ENCODE measurements around the gene TRAF4.
A peak's percentile ranks its signal among the peaks of the same experiment; 100 is the strongest.
"Not testable (repeated sequence)": the region's sequence is repeated elsewhere in the genome, so short reads cannot be mapped to it uniquely, and the experiment has no call there.

TRAF4 gene

GRCh38 chr17:28734712-28735241 lies 9.0 kb upstream of the TRAF4 start:
- no peak for DNase-seq

DNA sequence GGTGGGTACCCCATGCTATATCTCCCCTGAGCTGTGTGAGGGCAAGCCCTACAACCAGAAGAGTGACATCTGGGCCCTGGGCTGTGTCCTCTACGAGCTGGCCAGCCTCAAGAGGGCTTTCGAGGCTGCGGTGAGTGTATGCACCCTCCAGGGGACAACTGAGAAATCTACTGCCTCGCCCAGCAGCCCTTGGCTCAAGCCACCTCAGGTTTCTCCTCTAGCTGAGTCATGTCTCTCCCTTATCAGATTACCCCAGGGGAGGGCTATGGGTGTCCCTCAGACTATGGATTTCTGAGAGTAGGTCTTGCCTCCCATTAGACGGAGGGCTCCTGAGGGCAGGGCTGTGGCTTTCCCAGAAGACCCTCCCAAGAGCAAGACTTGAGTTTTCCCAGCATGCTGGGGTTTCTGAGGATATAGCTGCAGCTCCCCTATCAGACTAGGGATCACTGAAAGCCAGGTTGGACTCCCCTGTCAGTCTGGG lies 8.5 kb upstream of the TRAF4 start:
- DNase-seq = no peak

DNA sequence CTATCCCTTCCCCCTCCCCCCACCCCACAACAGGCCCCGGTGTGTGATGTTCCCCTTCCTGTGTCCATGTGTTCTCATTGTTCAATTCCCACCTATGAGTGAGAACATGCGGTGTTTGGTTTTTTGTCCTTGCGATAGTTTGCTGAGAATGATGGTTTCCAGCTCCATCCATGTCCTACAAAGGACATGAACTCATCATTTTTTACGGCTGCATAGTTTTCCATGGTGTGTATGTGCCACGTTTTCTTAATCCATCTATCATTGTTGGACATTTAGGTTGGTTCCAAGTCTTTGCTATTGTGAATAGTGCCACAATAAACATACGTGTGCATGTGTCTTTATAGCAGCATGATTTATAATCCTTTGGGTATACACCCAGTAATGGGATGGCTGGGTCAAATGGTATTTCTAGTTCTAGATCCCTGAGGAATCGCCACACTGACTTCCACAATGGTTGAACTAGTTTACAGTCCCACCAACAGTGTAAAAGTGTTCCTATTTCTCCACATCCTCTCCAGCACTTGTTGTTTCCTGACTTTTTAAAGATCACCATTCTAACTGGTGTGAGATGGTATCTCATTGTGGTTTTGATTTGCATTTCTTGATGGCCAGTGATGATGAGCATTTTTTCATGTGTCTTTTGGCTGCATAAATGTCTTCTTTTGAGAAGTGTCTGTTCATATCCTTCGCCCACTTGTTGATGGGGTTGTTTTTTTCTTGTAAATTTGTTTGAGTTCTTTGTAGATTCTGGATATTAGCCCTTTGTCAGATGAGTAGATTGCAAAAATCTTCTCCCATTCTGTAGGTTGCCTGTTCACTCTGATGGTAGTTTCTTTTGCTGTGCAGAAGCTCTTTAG lies 7.7 kb upstream of the TRAF4 start:
- not testable (repeated sequence) for DNase-seq

- no peak for DNase-seq
These were observed 6.5 kb upstream of the TRAF4 start for GRCh38 chr17:28737316-28737715.

DNA sequence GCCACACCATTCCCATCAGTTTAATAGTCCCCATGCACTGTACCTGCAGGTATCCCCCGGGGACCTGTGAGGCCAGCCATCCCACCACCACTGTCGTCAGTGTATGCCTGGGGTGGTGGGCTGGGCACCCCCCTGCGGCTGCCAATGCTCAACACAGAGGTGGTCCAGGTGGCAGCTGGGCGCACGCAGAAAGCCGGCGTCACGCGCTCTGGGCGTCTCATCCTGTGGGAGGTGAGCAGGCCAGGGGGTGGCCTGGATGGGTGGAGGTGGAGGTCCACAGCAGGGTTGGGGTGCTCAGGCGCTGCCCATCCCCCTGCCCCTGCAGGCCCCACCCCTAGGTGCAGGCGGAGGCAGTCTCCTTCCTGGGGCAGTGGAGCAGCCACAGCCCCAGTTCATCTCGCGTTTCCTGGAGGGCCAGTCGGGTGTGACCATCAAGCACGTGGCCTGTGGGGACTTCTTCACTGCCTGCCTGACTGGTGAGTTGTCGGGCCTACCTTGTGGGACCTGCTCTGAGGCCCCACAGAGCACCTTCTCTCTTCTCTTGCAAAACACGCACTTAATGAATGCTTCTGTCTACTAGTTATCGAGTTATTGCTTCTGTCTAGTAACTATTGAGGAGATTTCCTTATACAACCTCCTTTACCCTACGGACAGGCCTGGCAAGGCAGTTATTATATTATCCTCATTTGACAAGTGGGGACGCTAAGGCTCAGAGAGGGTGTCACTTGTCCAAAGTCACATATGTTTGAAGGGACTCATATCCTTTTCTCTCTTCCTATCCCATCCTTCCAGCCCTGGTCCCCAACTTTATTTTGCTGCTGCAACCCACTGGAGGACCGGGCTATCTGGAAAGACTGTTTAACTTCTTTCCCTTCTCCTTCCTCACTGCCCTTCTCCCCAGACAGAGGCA lies 5.8 kb upstream of the TRAF4 start:
- DNase-seq = peak; percentile 20

GRCh38 chr17:28738680-28739384 lies 5.0 kb upstream of the TRAF4 start:
- DNase-seq = no peak

DNA sequence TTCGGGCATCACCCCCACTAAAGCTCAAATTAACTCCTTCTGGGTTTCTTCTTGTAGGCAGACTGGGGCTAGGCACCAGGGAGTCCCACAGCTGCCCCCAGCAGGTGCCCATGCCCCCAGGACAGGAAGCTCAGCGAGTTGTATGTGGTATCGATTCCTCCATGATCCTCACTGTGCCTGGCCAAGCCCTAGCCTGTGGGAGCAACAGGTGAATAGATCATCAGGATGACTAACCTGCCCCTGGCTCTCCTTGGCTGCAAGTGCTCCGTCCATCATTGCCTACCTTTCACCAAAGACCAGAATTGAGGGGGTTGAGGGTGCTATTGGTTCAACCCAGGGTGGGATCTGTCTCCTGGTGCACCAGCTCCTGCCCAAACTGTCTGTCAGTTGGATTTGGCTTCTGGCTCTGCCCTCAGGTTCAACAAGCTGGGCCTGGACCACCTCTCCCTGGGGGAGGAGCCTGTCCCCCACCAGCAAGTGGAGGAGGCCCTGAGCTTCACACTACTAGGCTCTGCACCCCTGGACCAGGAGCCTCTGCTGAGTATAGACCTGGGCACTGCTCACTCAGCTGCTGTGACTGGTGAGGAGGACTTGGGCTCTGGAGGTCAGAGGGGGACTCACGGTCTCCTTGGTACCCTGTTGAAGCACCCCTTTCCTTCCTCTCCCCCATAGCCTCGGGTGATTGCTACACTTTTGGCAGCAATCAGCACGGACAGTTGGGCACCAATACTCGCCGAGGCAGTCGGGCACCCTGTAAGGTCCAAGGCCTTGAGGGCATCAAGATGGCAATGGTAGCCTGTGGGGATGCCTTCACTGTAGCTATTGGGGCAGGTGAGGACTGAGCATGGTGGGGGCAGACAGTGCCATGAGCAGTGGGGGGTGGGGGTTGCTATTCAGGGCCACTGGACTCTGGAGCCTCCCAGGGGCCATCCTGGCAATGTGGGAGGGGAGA lies 3.1 kb upstream of the TRAF4 start:
- no peak for DNase-seq

- no peak for DNase-seq
These were observed 2.2 kb upstream of the TRAF4 start for GRCh38 chr17:28741358-28742349.

- DNase-seq = peak; percentile 83
These were observed 527 bp downstream of the TRAF4 start for GRCh38 chr17:28744104-28744971.

DNA sequence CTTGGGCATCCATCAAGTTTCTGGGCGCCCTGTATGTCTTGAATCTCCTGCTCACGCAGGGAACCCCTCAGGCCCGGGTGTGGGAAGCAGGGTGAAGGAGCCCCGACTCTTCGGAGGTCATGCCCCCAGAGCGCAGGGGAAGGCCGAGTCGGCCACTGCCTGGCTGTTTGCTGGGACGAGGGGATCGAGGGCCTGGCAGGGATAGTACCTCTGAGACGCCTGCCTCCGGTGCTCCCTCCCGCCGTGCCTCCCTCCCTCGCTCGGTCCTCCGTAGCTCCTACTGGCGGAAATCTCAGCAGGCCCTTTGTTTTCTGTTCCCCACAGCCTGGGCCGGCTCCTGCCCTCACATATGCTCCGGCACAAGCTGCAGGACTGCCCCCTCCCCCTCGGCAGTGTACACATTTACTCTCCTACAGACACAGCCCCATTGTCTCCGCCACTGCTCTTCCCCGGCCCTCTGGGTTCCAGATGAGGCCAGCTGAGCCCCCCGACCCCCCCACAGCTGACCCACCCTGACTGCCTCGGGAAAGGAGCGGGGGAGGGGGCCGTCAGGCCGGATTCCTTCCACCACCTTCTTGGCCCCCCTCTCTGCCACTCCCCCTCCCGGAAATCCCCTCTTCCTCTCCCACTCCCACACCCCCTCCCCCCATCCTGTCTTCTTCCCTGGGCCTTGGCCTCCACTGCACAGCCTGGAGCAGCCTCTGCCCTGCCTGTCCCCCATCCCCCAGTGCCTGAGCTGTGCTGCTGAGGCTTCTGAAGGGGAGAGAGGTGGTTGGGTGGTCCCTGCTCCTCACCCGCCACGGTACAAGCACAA lies 1.4 kb downstream of the TRAF4 start:
- peak; percentile 83 for DNase-seq

DNA sequence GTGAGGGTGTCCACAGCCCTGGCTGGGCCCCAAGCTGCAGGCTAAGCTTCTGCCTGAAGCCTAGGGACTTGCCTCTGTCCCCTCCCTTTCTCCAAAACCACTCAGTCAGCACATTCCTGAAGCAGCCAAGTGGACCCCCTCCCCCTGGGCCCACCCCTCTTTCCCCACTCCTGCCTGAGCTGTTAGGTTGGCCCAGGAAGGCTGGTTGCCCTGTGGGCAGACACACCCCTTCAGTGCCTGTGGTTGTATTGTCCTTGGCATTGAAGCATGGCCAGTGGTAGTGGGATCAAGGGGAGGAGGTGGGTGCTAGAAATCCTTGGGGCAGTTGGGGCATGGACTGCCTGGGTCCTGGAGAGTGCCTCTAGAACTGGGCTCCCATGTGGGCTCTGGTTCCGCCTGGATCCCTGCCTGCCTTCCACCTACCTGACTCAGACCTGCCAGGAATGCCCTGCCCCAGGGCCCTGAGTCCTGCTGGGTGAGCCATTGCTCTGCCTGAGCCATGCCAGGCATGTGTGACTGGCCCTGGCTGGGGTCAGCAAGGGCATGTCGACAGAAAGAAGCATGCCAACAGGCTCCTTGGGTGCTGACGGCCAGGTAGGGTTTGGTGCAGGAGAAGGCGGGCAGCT lies 2.1 kb downstream of the TRAF4 start:
- peak; percentile 36 for DNase-seq

- DNase-seq = peak; percentile 79
These were observed 2.8 kb downstream of the TRAF4 start for GRCh38 chr17:28746611-28747050.

DNA sequence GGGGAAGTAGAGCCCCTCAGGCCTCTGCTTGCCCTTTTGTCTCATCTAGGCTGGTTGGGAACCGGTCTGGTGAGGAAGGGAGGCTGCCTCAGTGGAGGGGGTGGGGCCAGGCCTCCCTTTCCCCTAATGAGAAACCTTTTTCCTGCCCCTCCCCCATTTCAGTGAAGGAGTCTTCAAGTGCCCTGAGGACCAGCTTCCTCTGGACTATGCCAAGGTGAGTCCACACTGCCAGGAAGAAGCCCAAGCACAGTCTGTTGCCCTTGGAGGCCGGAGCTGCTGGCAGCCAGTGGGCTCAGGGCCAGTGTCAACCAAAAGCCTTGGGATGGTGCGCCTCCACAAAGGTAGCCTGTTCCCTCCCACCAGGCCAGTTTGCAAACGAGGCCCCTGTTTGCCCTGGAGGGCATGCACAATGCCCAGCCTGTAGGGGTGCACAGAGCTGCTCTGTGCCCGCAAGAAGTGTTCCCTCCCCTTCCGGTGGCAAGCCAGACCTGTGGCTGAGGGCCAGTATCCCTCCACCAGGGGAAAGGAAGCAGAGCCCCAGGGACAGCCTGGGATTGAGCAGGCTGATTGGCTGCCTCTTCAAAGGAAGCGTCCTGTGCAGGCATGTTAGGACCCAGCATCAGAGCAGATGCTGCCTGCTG lies 3.4 kb downstream of the TRAF4 start:
- DNase-seq = peak; percentile 82

DNA sequence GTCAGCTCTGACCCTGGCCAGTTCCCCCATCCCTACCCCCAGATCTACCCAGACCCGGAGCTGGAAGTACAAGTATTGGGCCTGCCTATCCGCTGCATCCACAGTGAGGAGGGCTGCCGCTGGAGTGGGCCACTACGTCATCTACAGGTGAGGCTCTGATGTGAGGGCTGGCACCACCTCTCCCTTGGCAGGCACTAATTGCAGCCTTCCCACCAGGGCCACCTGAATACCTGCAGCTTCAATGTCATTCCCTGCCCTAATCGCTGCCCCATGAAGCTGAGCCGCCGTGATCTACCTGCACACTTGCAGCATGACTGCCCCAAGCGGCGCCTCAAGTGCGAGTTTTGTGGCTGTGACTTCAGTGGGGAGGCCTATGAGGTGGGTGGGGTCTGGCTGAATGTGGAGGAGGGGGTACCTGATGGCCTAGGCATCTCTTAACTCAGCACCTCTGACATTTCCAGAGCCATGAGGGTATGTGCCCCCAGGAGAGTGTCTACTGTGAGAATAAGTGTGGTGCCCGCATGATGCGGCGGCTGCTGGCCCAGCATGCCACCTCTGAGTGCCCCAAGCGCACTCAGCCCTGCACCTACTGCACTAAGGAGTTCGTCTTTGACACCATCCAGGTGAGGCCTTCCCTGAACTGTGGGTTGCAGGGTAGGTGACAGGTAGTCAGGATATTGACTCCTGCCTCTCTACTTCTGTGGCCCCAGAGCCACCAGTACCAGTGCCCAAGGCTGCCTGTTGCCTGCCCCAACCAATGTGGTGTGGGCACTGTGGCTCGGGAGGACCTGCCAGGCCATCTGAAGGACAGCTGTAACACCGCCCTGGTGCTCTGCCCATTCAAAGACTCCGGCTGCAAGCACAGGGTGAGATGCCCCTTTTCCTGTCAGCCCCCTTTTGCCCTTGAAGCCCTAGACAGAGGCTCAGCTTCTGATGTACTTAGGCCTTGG lies 4.3 kb downstream of the TRAF4 start:
- DNase-seq = no peak

GRCh38 chr17:28748852-28749515 lies 5.2 kb downstream of the TRAF4 start:
- no peak for DNase-seq
